H9 (cell line): ENCODE measurements around the gene UGT1A7. TPM values are rescaled to one million over a fixed set of nuclear protein-coding genes. Genes with fewer than 3 reads are reported as not detected.
"Not testable (repeated sequence)": the region's sequence is repeated elsewhere in the genome, so short reads cannot be mapped to it uniquely, and the experiment has no call there.

Experiments used
- DNase-seq: peaks from one replicate; pipeline ENCODE4 v3.0.0-alpha.2; 2017
- H2AFZ ChIP-seq: one replicate; pipeline ENCODE4 v1.6.1; 2013; ENCODE audit warnings: mild to moderate bottlenecking, low read length, control low read depth, moderate library complexity
- H2AK5ac ChIP-seq: 2 replicates; pipeline ENCODE4 v1.6.1; 2013; ENCODE audit warnings: low read length, control low read depth, mixed read lengths; ENCODE audit not compliant: insufficient read length
- H2BK120ac ChIP-seq: one replicate; pipeline ENCODE4 v1.6.1; 2013; ENCODE audit warnings: low read depth, mild to moderate bottlenecking, low read length, control low read depth, inconsistent platforms; ENCODE audit not compliant: poor library complexity, severe bottlenecking
- H2BK12ac ChIP-seq: 2 replicates; pipeline ENCODE4 v1.6.1; 2013; ENCODE audit warnings: low read length, control low read depth, mixed read lengths, low read depth; ENCODE audit not compliant: insufficient read length
- H2BK15ac ChIP-seq: 2 replicates; pipeline ENCODE4 v1.6.1; 2013; ENCODE audit warnings: low read depth, low read length, control low read depth
- H2BK20ac ChIP-seq: one replicate; pipeline ENCODE4 v1.6.1; 2013; ENCODE audit warnings: low read depth, mild to moderate bottlenecking, low read length, control low read depth, inconsistent platforms; ENCODE audit not compliant: poor library complexity, severe bottlenecking
- H2BK5ac ChIP-seq: 2 replicates; pipeline ENCODE4 v1.6.1; 2013; ENCODE audit warnings: low read length, control low read depth, mixed read lengths; ENCODE audit not compliant: insufficient read length
- H3K14ac ChIP-seq: 2 replicates; pipeline ENCODE4 v1.6.1; 2013; ENCODE audit warnings: low read length, control low read depth; ENCODE audit not compliant: insufficient read depth
- H3K18ac ChIP-seq: 2 replicates; pipeline ENCODE4 v1.6.1; 2013; ENCODE audit warnings: low read depth, mild to moderate bottlenecking, mixed read lengths, low read length, control low read depth; ENCODE audit not compliant: insufficient read length
- H3K23ac ChIP-seq: 2 replicates; pipeline ENCODE4 v1.6.1; 2013; ENCODE audit warnings: low read length, control low read depth, mixed read lengths, low read depth; ENCODE audit not compliant: insufficient read length
- H3K23me2 ChIP-seq: 2 replicates; pipeline ENCODE4 v1.6.1; 2013; ENCODE audit warnings: low read depth, mild to moderate bottlenecking, mixed read lengths, low read length, control low read depth; ENCODE audit not compliant: insufficient read length, poor library complexity, severe bottlenecking
- H3K27ac ChIP-seq: 2 replicates; pipeline ENCODE4 v1.5.1; 2013; ENCODE audit warnings: low read length, control low read depth, mixed read lengths, low read depth; ENCODE audit not compliant: insufficient read length
- H3K27me3 ChIP-seq: 2 replicates; pipeline ENCODE4 v1.6.1; 2013; ENCODE audit warnings: low read length, control low read depth, inconsistent platforms; ENCODE audit not compliant: insufficient read depth
- H3K4ac ChIP-seq: 2 replicates; pipeline ENCODE4 v1.6.1; 2013; ENCODE audit warnings: low read depth, mild to moderate bottlenecking, control low read depth, inconsistent platforms, low read length, moderate library complexity
- H3K4me1 ChIP-seq: 2 replicates; pipeline ENCODE4 v1.6.1; 2013; ENCODE audit warnings: low read length, control low read depth, inconsistent platforms; ENCODE audit not compliant: insufficient read depth
- H3K4me2 ChIP-seq: 2 replicates; pipeline ENCODE4 v1.6.1; 2013; ENCODE audit warnings: low read length, control low read depth, mixed read lengths; ENCODE audit not compliant: insufficient read length, insufficient read depth
- H3K56ac ChIP-seq: 2 replicates; pipeline ENCODE4 v1.6.1; 2013; ENCODE audit warnings: low read depth, mild to moderate bottlenecking, mixed read lengths, low read length, control low read depth; ENCODE audit not compliant: insufficient read length
- H3K79me1 ChIP-seq: 2 replicates; pipeline ENCODE4 v1.6.1; 2013; ENCODE audit warnings: low read depth, mild to moderate bottlenecking, moderate library complexity, low read length, control low read depth, inconsistent platforms; ENCODE audit not compliant: insufficient read depth, poor library complexity, severe bottlenecking
- H3K79me2 ChIP-seq: 2 replicates; pipeline ENCODE4 v1.6.1; 2013; ENCODE audit warnings: low read length, control low read depth, inconsistent platforms; ENCODE audit not compliant: insufficient read depth
- H3K9ac ChIP-seq: 2 replicates; pipeline ENCODE4 v1.6.1; 2013; ENCODE audit warnings: low read length, control low read depth, mixed read lengths; ENCODE audit not compliant: insufficient read length; ENCODE audit errors: extremely low read depth
- H3K9me3 ChIP-seq: one replicate; pipeline ENCODE4 v1.6.1; 2013; ENCODE audit warnings: low read depth, low read length, inconsistent platforms; ENCODE audit not compliant: control insufficient read depth
- H3T11ph ChIP-seq: one replicate; pipeline ENCODE4 v1.6.1; 2013; ENCODE audit warnings: mild to moderate bottlenecking, low read length, control low read depth, inconsistent platforms
- H4K20me1 ChIP-seq: one replicate; pipeline ENCODE4 v1.6.1; 2013; ENCODE audit not compliant: control insufficient read depth, insufficient read length, insufficient read depth
- H4K5ac ChIP-seq: 2 replicates; pipeline ENCODE4 v1.6.1; 2013; ENCODE audit warnings: low read depth, mild to moderate bottlenecking, mixed read lengths, low read length, control low read depth; ENCODE audit not compliant: insufficient read length
- H4K8ac ChIP-seq: replicated peaks from 2 replicates; pipeline ENCODE4 v1.6.1; 2013; ENCODE audit warnings: low read length, control low read depth, mixed read lengths, low read depth; ENCODE audit not compliant: insufficient read length
- H4K91ac ChIP-seq: 2 replicates; pipeline ENCODE4 v1.6.1; 2013; ENCODE audit warnings: low read depth, mild to moderate bottlenecking, moderate library complexity, mixed read lengths, low read length, control low read depth; ENCODE audit not compliant: insufficient read length
- H3K27ac Mint-ChIP-seq, 3 experiments: 2 replicates in 2 of 3; 3 replicates in 1 of 3; pipeline ENCODE4 v1.8.0; 2020 to 2021; ENCODE audit warnings: mixed read lengths in 3 of 3, mild to moderate bottlenecking in 1 of 3, moderate library complexity in 1 of 3
- H3K27me3 Mint-ChIP-seq: 2 replicates; pipeline ENCODE4 v1.8.0; 2021; ENCODE audit warnings: low read depth, mild to moderate bottlenecking, moderate library complexity, mixed read lengths
- H3K36me3 Mint-ChIP-seq, 3 experiments: 2 replicates in 2 of 3; 3 replicates in 1 of 3; pipeline ENCODE4 v1.8.0; 2020 to 2021; ENCODE audit warnings: low read depth in 3 of 3, mixed read lengths in 3 of 3; ENCODE audit not compliant: insufficient read depth in 1 of 3
- H3K4me1 Mint-ChIP-seq, 2 experiments: 2 replicates each; pipeline ENCODE4 v1.8.0; 2020; ENCODE audit warnings: mixed read lengths in 2 of 2
- H3K4me3 Mint-ChIP-seq, 2 experiments: 2 replicates in 1 of 2; 3 replicates in 1 of 2; pipeline ENCODE4 v1.8.0; 2020 to 2021; ENCODE audit warnings: mild to moderate bottlenecking in 2 of 2, mixed read lengths in 2 of 2, moderate library complexity in 1 of 2
- H3K9me3 Mint-ChIP-seq, 2 experiments: 2 replicates in 1 of 2; 3 replicates in 1 of 2; pipeline ENCODE4 v1.8.0; 2020; ENCODE audit warnings: mild to moderate bottlenecking in 2 of 2, mixed read lengths in 2 of 2, moderate library complexity in 1 of 2
- WGBS: extraction: QIAGEN DNeasy Blood & Tissue Kit; methylation state at CpG from one replicate; pipeline ENCODE4 v1.1.7; 2013; ENCODE audit warnings: missing lambda C conversion rate, low lambda C conversion rate, mixed read lengths; ENCODE audit not compliant: insufficient read length; ENCODE audit errors: extremely low coverage; 5-methylcytosine and 5-hydroxymethylcytosine counted together
- total RNA-seq: library from RNA; stranded (reverse); gene quantifications from 2 replicates; pipeline ENCODE4 v1.2.1, GENCODE V29; 2021
- TF ChIP-seq, protein P1 (sequence below): fragments of 200-600 bp; sonication (generic); conservative IDR thresholded peaks from 3 replicates; pipeline ENCODE4 v1.8.0; 2021; ENCODE audit warnings: antibody characterized with exemption, mild to moderate bottlenecking

UGT1A7 gene
- total RNA-seq, 1 experiment from 2014 or later, result not detected

- H3K79me1 ChIP-seq, result no peaks in the 10 kb centered on the region
- no peak within 1 kb of the TSS for H3K56ac ChIP-seq
- H4K91ac ChIP-seq, result no peak within 1 kb of the TSS
- H3K27ac Mint-ChIP-seq, result no peak within 1 kb of the TSS
- H3K14ac ChIP-seq, result no peak within 1 kb of the TSS
- no peak within 1 kb of the TSS for H3K23ac ChIP-seq
- H3K36me3 Mint-ChIP-seq, result peaks cover 0 to 2% (median 0%) of the 10 kb centered on the region in 3 experiments; a peak in 3 of 7 replicates
- no peak within 1 kb of the TSS for H3K9ac ChIP-seq
- no peak within 1 kb of the TSS for H3K4me3 Mint-ChIP-seq
- H4K5ac ChIP-seq, result no peak within 1 kb of the TSS
- peaks cover 15 to 40% of the 10 kb centered on the region in 2 experiments for H3K9me3 Mint-ChIP-seq
- no peaks in the 10 kb centered on the region for H3K9me3 ChIP-seq
- no peak within 1 kb of the TSS for H3T11ph ChIP-seq
- H3K27ac ChIP-seq, result no peak within 1 kb of the TSS
- H2AFZ ChIP-seq, result no peak within 1 kb of the TSS
- peaks cover 31% of the 10 kb centered on the region for H3K27me3 Mint-ChIP-seq
- no peak within 1 kb of the TSS for H2BK5ac ChIP-seq
- H3K79me2 ChIP-seq, result no peaks in the 10 kb centered on the region
- no peak within 1 kb of the TSS for H3K4me2 ChIP-seq
- no peak within 1 kb of the TSS for H2AK5ac ChIP-seq
- H3K27me3 ChIP-seq, result no peaks in the 10 kb centered on the region
- no peaks in the 10 kb centered on the region for H4K20me1 ChIP-seq
- no CpG with 5 or more reads among the region's 8 CpGs for WGBS
- H3K4me1 ChIP-seq, result no peaks in the 10 kb centered on the region
- no peaks in the 10 kb centered on the region for H3K23me2 ChIP-seq
- no peak within 1 kb of the TSS for H2BK20ac ChIP-seq
- H2BK12ac ChIP-seq, result no peak within 1 kb of the TSS
- H2BK15ac ChIP-seq, result no peak within 1 kb of the TSS
- H3K4me1 Mint-ChIP-seq, result no peaks in the 10 kb centered on the region
- no peak for DNase-seq
- no peak within 1 kb of the TSS for H4K8ac ChIP-seq
- H3K18ac ChIP-seq, result no peak within 1 kb of the TSS
- no peak within 1 kb of the TSS for H3K4ac ChIP-seq
- TF ChIP-seq, protein P1, sequence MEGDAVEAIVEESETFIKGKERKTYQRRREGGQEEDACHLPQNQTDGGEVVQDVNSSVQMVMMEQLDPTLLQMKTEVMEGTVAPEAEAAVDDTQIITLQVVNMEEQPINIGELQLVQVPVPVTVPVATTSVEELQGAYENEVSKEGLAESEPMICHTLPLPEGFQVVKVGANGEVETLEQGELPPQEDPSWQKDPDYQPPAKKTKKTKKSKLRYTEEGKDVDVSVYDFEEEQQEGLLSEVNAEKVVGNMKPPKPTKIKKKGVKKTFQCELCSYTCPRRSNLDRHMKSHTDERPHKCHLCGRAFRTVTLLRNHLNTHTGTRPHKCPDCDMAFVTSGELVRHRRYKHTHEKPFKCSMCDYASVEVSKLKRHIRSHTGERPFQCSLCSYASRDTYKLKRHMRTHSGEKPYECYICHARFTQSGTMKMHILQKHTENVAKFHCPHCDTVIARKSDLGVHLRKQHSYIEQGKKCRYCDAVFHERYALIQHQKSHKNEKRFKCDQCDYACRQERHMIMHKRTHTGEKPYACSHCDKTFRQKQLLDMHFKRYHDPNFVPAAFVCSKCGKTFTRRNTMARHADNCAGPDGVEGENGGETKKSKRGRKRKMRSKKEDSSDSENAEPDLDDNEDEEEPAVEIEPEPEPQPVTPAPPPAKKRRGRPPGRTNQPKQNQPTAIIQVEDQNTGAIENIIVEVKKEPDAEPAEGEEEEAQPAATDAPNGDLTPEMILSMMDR, result no peak
- no peak within 1 kb of the TSS for H2BK120ac ChIP-seq
These were observed 47.1 kb downstream of the UGT1A7 start, which contains the start of gene UGT1A3 for GRCh38 chr2:233728723-233729301. UGT1A3 (plus strand) TSS chr2:233729042; CDS start chr2:233729127, 85 bp downstream.

- H2AFZ ChIP-seq, H2BK120ac ChIP-seq, H2BK20ac ChIP-seq, H2BK12ac ChIP-seq, H3K9ac ChIP-seq, H3K27ac Mint-ChIP-seq, H3K4me2 ChIP-seq, H3K23ac ChIP-seq, DNase-seq, H3K14ac ChIP-seq, H3K79me1 ChIP-seq, H3K36me3 Mint-ChIP-seq, H4K91ac ChIP-seq, H3K27ac ChIP-seq, H3K27me3 Mint-ChIP-seq, H2BK5ac ChIP-seq, H4K20me1 ChIP-seq, H4K5ac ChIP-seq, H3K79me2 ChIP-seq, H2BK15ac ChIP-seq, H4K8ac ChIP-seq, H3K56ac ChIP-seq, H3K4ac ChIP-seq, H3T11ph ChIP-seq, H3K4me3 Mint-ChIP-seq, H3K18ac ChIP-seq, H3K4me1 Mint-ChIP-seq, H2AK5ac ChIP-seq, H3K9me3 ChIP-seq, H3K23me2 ChIP-seq, H3K27me3 ChIP-seq, H3K4me1 ChIP-seq: not testable (repeated sequence)
- peaks cover 11 to 16% of the 10 kb centered on the region in 2 experiments for H3K9me3 Mint-ChIP-seq
- WGBS, result no CpG with 5 or more reads among the region's 14 CpGs
These were observed 55.4 kb downstream of the UGT1A7 start for GRCh38 chr2:233736868-233737653.
